Trophoblast cell (in vitro differentiated cells and primary cell): Measurements from ENCODE around the gene FUBP3.

Experiments used
- DNase-seq, 2 donors: peaks; one replicate each; pipeline ENCODE4 v3.0.0-alpha.2; 2016
- H2AFZ ChIP-seq: 2 replicates; pipeline ENCODE4 v1.6.1; 2013; ENCODE audit warnings: low read length, moderate library complexity, mild to moderate bottlenecking; ENCODE audit not compliant: insufficient read depth, poor library complexity
- H2AK5ac ChIP-seq: 2 replicates; pipeline ENCODE4 v1.6.1; 2013; ENCODE audit warnings: mild to moderate bottlenecking, low read length
- H2BK120ac ChIP-seq: 2 replicates; pipeline ENCODE4 v1.6.1; 2013; ENCODE audit warnings: low read length, mild to moderate bottlenecking, moderate library complexity; ENCODE audit not compliant: insufficient read depth, poor library complexity
- H2BK12ac ChIP-seq: 2 replicates; pipeline ENCODE4 v1.6.1; 2013; ENCODE audit warnings: mild to moderate bottlenecking, low read length, moderate library complexity
- H2BK5ac ChIP-seq: 2 replicates; pipeline ENCODE4 v1.6.1; 2013; ENCODE audit warnings: low read length, low read depth, moderate library complexity, mild to moderate bottlenecking; ENCODE audit not compliant: poor library complexity
- H3K14ac ChIP-seq: 2 replicates; pipeline ENCODE4 v1.6.1; 2013; ENCODE audit warnings: mild to moderate bottlenecking, low read length
- H3K18ac ChIP-seq: 2 replicates; pipeline ENCODE4 v1.6.1; 2013; ENCODE audit warnings: mild to moderate bottlenecking, low read length
- H3K23ac ChIP-seq: 2 replicates; pipeline ENCODE4 v1.6.1; 2013; ENCODE audit warnings: low read length
- H3K27ac ChIP-seq: 2 replicates; pipeline ENCODE4 v1.5.1; 2013; ENCODE audit warnings: low read depth, mild to moderate bottlenecking, inconsistent platforms, low read length, moderate library complexity
- H3K27me3 ChIP-seq: 2 replicates; pipeline ENCODE4 v1.6.1; 2013; ENCODE audit warnings: inconsistent platforms, mild to moderate bottlenecking, low read length, moderate library complexity; ENCODE audit not compliant: insufficient read depth
- H3K36me3 ChIP-seq, 2 experiments: 1 replicate in 1 of 2; 2 replicates in 1 of 2; pipeline ENCODE4 v1.6.1; 2013; ENCODE audit warnings: low read length in 2 of 2, mild to moderate bottlenecking in 2 of 2, moderate library complexity in 1 of 2; ENCODE audit not compliant: insufficient read depth in 2 of 2, control insufficient read depth in 1 of 2
- H3K4ac ChIP-seq: 2 replicates; pipeline ENCODE4 v1.6.1; 2013; ENCODE audit warnings: low read depth, mild to moderate bottlenecking, low read length, moderate library complexity
- H3K4me1 ChIP-seq, 2 experiments: 1 replicate in 1 of 2; 2 replicates in 1 of 2; pipeline ENCODE4 v1.6.1; 2013; ENCODE audit warnings: low read length in 2 of 2, mild to moderate bottlenecking in 2 of 2, moderate library complexity in 1 of 2; ENCODE audit not compliant: insufficient read depth in 2 of 2, control insufficient read depth in 1 of 2
- H3K4me2 ChIP-seq: 2 replicates; pipeline ENCODE4 v1.6.1; 2013; ENCODE audit warnings: inconsistent platforms, mild to moderate bottlenecking, low read length, moderate library complexity
- H3K4me3 ChIP-seq: 2 replicates; pipeline ENCODE4 v1.5.1; 2013; ENCODE audit warnings: mild to moderate bottlenecking, low read depth, low read length, inconsistent platforms
- H3K79me1 ChIP-seq: one replicate; pipeline ENCODE4 v1.6.1; 2013; ENCODE audit warnings: low read length
- H3K79me2 ChIP-seq: 2 replicates; pipeline ENCODE4 v1.6.1; 2013; ENCODE audit warnings: low read length, mild to moderate bottlenecking; ENCODE audit not compliant: control insufficient read depth, insufficient read depth, poor library complexity
- H3K9ac ChIP-seq: 2 replicates; pipeline ENCODE4 v1.6.1; 2013; ENCODE audit warnings: mild to moderate bottlenecking, low read length
- H3K9me3 ChIP-seq: 2 replicates; pipeline ENCODE4 v1.6.1; 2013; ENCODE audit warnings: low read depth, mild to moderate bottlenecking, control low read depth, inconsistent platforms, low read length; ENCODE audit not compliant: insufficient read depth
- H4K12ac ChIP-seq: 2 replicates; pipeline ENCODE4 v1.6.1; 2013; ENCODE audit warnings: low read depth, mild to moderate bottlenecking, low read length, moderate library complexity
- H4K8ac ChIP-seq: 2 replicates; pipeline ENCODE4 v1.6.1; 2013; ENCODE audit warnings: low read depth, mild to moderate bottlenecking, low read length, moderate library complexity
- H4K91ac ChIP-seq: one replicate; pipeline ENCODE4 v1.6.1; 2013; ENCODE audit warnings: low read depth, mild to moderate bottlenecking, low read length, moderate library complexity
- WGBS: extraction: QIAGEN DNeasy Blood & Tissue Kit; methylation state at CpG from one replicate; pipeline ENCODE4 v1.1.7; 2013; ENCODE audit warnings: missing lambda C conversion rate; ENCODE audit not compliant: insufficient read length, insufficient coverage; ENCODE audit errors: extremely low coverage; 5-methylcytosine and 5-hydroxymethylcytosine counted together

The FUBP3 gene

DNA sequence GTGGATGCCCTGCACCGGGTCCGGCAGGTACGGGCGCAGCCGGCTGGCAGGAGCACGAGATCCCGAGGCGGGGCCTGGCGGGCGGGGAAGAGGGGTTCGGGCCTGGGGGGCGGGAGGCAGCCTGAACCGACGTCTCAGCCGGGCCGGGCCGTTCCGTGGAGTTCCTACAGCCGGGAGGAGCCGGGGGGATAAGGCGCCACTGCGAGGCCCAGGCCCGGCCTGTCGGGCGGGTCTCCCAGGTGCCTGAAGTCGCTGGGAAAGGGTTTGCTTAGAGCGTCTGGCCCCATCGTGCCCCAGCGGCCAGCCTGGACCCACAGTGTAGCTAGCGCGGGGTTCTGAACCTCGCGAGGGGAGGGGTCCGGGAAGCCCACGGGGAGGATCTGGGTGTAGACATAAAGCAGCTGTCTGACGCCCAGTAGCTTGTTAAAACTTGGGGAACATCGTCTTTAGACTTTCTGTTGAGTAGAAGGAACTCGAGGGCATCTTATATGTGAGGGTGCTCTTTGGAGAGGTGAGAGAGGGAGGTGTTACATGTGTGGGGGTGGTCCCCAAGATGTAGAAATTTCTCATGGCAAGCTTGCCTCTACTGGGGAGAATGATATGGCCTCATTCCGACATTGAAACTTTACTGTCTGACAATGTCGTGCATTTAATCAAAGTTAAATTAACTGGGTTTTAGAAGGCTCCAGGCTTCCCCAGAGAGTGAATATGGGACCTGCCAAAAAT is 524 bp downstream of the FUBP3 start:
- H2BK12ac ChIP-seq: peak overlapping the region; percentile 56
- H3K4me2 ChIP-seq: peak overlapping the region; percentile 97
- peaks cover 10% of the 10 kb centered on the region for H3K79me1 ChIP-seq
- peak overlapping the region; percentile 93 for H2AFZ ChIP-seq
- peak overlapping the region; percentile 92 for H4K91ac ChIP-seq
- H3K14ac ChIP-seq: peak overlapping the region; percentile 99
- H3K4ac ChIP-seq: peak overlapping the region; percentile 100
- peak overlapping the region; percentile 96 for H3K18ac ChIP-seq
- H3K4me3 ChIP-seq: peak overlapping the region; percentile 98
- no CpG with 5 or more reads among the region's 40 CpGs for WGBS
- peak overlapping the region; percentile 96 for H3K9ac ChIP-seq
- H3K27me3 ChIP-seq: no peaks in the 10 kb centered on the region
- no peaks in the 10 kb centered on the region for H3K9me3 ChIP-seq
- peak in 1 of 2 donors; percentile 18 for DNase-seq
- peaks cover 3 to 6% of the 10 kb centered on the region in 2 experiments for H3K36me3 ChIP-seq
- peaks cover 11% of the 10 kb centered on the region for H3K79me2 ChIP-seq
- peak overlapping the region; percentile 99 for H2AK5ac ChIP-seq
- peak overlapping the region; percentile 91 for H2BK5ac ChIP-seq
- no peak overlapping the region for H3K27ac ChIP-seq
- H4K12ac ChIP-seq: peak overlapping the region; percentile 99
- peak overlapping the region; percentile 88 for H2BK120ac ChIP-seq
- peak overlapping the region; percentile 99 for H4K8ac ChIP-seq
- no peak overlapping the region for H3K23ac ChIP-seq
- peaks cover 8% of the 10 kb centered on the region in 2 experiments for H3K4me1 ChIP-seq

DNA sequence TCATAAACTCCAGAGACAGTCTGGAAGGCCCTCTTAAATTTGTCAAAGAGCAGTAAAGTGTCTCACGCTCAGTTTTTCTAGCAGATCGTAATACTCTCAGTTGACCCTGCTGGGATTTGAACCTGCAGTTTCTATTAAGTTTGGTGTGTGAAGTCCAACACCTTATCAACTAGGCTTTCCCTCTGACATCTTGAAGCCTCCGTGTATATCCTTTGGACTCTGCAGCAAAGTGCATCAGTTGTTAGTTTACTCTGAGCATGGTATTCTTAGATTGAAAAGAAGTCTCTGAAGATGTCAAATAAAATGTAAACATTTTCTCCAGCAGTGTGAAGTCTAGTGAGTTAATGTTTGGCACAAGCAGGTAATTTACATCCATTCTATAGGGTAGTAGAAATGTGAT is 2.4 kb downstream of the FUBP3 start:
- Histone ChIP-seq H3K79me2 (peaks cover 11% of the 10 kb centered on the region), H4K12ac (no peak overlapping the region), H3K79me1 (peaks cover 10% of the 10 kb centered on the region), H4K91ac (no peak overlapping the region), H2AK5ac (no peak overlapping the region), H3K23ac (no peak overlapping the region), H2BK5ac (no peak overlapping the region), H3K9ac (no peak overlapping the region), H2BK120ac (no peak overlapping the region), H3K4me2 (no peak overlapping the region), H3K27me3 (no peaks in the 10 kb centered on the region), H4K8ac (no peak overlapping the region), H2BK12ac (no peak overlapping the region), H3K36me3 (peaks cover 3 to 11% of the 10 kb centered on the region in 2 experiments), H3K14ac (no peak overlapping the region), H2AFZ (no peak overlapping the region), H3K4me3 (no peak overlapping the region), H3K4ac (no peak overlapping the region), H3K9me3 (no peaks in the 10 kb centered on the region), H3K18ac (no peak overlapping the region), H3K4me1 (peaks cover 8% of the 10 kb centered on the region in 2 experiments), H3K27ac (no peak overlapping the region)
- WGBS: no CpG with 5 or more reads among the region's 3 CpGs
- no peak for DNase-seq

DNA sequence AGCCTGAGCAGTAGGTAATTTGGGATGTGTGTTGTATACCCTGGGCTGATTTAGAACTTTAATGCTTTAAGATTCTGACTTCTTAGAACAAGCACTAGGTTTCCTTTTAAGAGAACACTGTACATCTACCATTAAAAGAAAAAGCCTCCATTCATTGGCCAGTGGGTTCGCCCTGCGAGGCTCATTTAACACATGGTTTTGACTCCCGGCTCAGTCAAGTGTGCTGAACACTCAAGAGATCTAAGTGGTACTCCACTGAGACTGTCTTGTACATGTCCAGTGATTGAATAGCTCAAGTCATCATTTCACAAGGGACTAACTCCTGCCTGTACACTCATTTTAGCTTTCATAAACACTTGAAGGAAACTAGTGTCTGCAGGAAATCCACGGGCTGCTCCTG is 3.9 kb downstream of the FUBP3 start:
- Histone ChIP-seq H3K9me3 (no peaks in the 10 kb centered on the region), H3K36me3 (peaks cover 3 to 11% of the 10 kb centered on the region in 2 experiments), H3K23ac (no peak overlapping the region), H4K12ac (no peak overlapping the region), H3K4me2 (no peak overlapping the region), H3K4me3 (no peak overlapping the region), H2AK5ac (no peak overlapping the region), H3K14ac (no peak overlapping the region), H3K27me3 (no peaks in the 10 kb centered on the region), H2BK120ac (no peak overlapping the region), H2AFZ (no peak overlapping the region), H3K4ac (no peak overlapping the region), H3K79me1 (peaks cover 10% of the 10 kb centered on the region), H3K18ac (no peak overlapping the region), H3K27ac (no peak overlapping the region), H3K79me2 (peaks cover 11% of the 10 kb centered on the region), H2BK12ac (no peak overlapping the region), H4K8ac (no peak overlapping the region), H3K9ac (no peak overlapping the region), H2BK5ac (no peak overlapping the region), H4K91ac (no peak overlapping the region), H3K4me1 (peaks cover 6 to 9% of the 10 kb centered on the region in 2 experiments)
- WGBS: no CpG with 5 or more reads among the region's 4 CpGs
- DNase-seq: no peak

DNA sequence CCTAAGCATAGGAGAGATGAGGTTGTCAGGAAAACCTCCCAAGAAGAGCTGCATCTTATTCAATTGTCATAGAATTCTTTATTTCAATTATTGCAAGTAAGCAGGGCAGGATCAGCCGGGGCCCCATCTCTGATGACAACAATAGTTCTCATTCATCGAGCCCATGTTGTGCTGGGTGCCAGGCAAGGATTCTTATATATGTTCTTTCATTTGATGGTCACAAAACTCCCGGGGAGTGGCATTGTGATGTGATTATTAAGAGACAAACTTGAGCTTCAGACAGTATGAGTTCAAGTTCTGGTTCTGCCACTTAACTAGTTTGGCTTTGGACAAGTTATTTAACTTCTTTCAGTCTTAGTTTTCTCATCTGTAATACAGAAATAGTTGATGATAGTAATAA is 8.5 kb downstream of the FUBP3 start:
- Histone ChIP-seq H3K4me2 (no peak overlapping the region), H4K12ac (no peak overlapping the region), H2BK120ac (no peak overlapping the region), H3K18ac (no peak overlapping the region), H2AK5ac (no peak overlapping the region), H3K4me1 (peaks cover 0 to 6% of the 10 kb centered on the region in 2 experiments), H2AFZ (no peak overlapping the region), H3K79me2 (peaks cover 2% of the 10 kb centered on the region), H3K9me3 (no peaks in the 10 kb centered on the region), H3K4ac (peak overlapping the region; percentile 42), H3K14ac (no peak overlapping the region), H3K4me3 (no peak overlapping the region), H2BK5ac (no peak overlapping the region), H3K27me3 (no peaks in the 10 kb centered on the region), H3K23ac (no peak overlapping the region), H3K79me1 (no peaks in the 10 kb centered on the region), H2BK12ac (no peak overlapping the region), H4K91ac (no peak overlapping the region), H3K36me3 (peaks cover 4 to 5% of the 10 kb centered on the region in 2 experiments), H3K9ac (no peak overlapping the region), H4K8ac (no peak overlapping the region), H3K27ac (no peak overlapping the region)
- no CpG with 5 or more reads among the region's 3 CpGs for WGBS
- no peak for DNase-seq
